Mesendoderm (in vitro differentiated cells): ENCODE measurements around the gene CORO2B.

Source experiments
- DNase-seq: peaks from one replicate; pipeline ENCODE4 v3.0.0; 2013
- H2AK5ac ChIP-seq: 2 replicates; pipeline ENCODE4 v1.6.1; 2013; ENCODE audit warnings: low read length, inconsistent platforms
- H2BK120ac ChIP-seq: 2 replicates; pipeline ENCODE4 v1.6.1; 2013; ENCODE audit warnings: low read depth, mild to moderate bottlenecking, low read length, moderate library complexity, mixed read lengths
- H2BK15ac ChIP-seq: replicated peaks from 2 replicates; pipeline ENCODE4 v1.6.1; 2013; ENCODE audit warnings: low read depth, mild to moderate bottlenecking, moderate library complexity
- H2BK5ac ChIP-seq: 2 replicates; pipeline ENCODE4 v1.6.1; 2013; ENCODE audit warnings: low read length, inconsistent platforms
- H3K18ac ChIP-seq: 2 replicates; pipeline ENCODE4 v1.6.1; 2013; ENCODE audit warnings: mild to moderate bottlenecking, low read length, mixed read lengths
- H3K23ac ChIP-seq: one replicate; pipeline ENCODE4 v1.6.1; 2013; ENCODE audit warnings: low read length
- H3K27ac ChIP-seq: 2 replicates; pipeline ENCODE4 v1.5.1; 2013; ENCODE audit warnings: low read depth, mild to moderate bottlenecking, inconsistent platforms, low read length, moderate library complexity
- H3K27me3 ChIP-seq: 2 replicates; pipeline ENCODE4 v1.6.1; 2013; ENCODE audit warnings: low read length, control low read depth, mild to moderate bottlenecking, inconsistent platforms; ENCODE audit not compliant: insufficient read depth, poor library complexity
- H3K36me3 ChIP-seq: 2 replicates; pipeline ENCODE4 v1.6.1; 2013; ENCODE audit warnings: low read length, inconsistent platforms; ENCODE audit not compliant: control insufficient read depth, insufficient read depth
- H3K4ac ChIP-seq: one replicate; pipeline ENCODE4 v1.6.1; 2013; ENCODE audit warnings: low read depth, mild to moderate bottlenecking, low read length, moderate library complexity
- H3K4me1 ChIP-seq: 2 replicates; pipeline ENCODE4 v1.6.1; 2013; ENCODE audit warnings: low read depth, low read length, inconsistent platforms; ENCODE audit not compliant: control insufficient read depth
- H3K4me2 ChIP-seq: 2 replicates; pipeline ENCODE4 v1.6.1; 2013; ENCODE audit warnings: low read length
- H3K4me3 ChIP-seq: 2 replicates; pipeline ENCODE4 v1.5.1; 2013; ENCODE audit warnings: mild to moderate bottlenecking, low read length
- H3K56ac ChIP-seq: one replicate; pipeline ENCODE4 v1.6.1; 2013; ENCODE audit warnings: low read length
- H3K79me1 ChIP-seq: 2 replicates; pipeline ENCODE4 v1.6.1; 2013; ENCODE audit warnings: low read length, inconsistent platforms
- H3K79me2 ChIP-seq: 2 replicates; pipeline ENCODE4 v1.6.1; 2013; ENCODE audit warnings: mild to moderate bottlenecking, low read length; ENCODE audit not compliant: control insufficient read depth, insufficient read depth
- H3K9ac ChIP-seq: 2 replicates; pipeline ENCODE4 v1.6.1; 2013; ENCODE audit warnings: low read length, inconsistent platforms
- H4K5ac ChIP-seq: one replicate; pipeline ENCODE4 v1.6.1; 2013; ENCODE audit warnings: low read length
- H4K8ac ChIP-seq: one replicate; pipeline ENCODE4 v1.6.1; 2013; ENCODE audit warnings: low read depth, mild to moderate bottlenecking, control low read depth, low read length, moderate library complexity
- WGBS: extraction: QIAGEN DNeasy Blood & Tissue Kit; methylation state at CpG from one replicate; pipeline ENCODE4 v1.1.7; 2013; ENCODE audit warnings: low lambda C conversion rate, missing lambda C conversion rate; ENCODE audit not compliant: insufficient coverage; ENCODE audit errors: extremely low coverage; 5-methylcytosine and 5-hydroxymethylcytosine counted together

CORO2B gene

DNA sequence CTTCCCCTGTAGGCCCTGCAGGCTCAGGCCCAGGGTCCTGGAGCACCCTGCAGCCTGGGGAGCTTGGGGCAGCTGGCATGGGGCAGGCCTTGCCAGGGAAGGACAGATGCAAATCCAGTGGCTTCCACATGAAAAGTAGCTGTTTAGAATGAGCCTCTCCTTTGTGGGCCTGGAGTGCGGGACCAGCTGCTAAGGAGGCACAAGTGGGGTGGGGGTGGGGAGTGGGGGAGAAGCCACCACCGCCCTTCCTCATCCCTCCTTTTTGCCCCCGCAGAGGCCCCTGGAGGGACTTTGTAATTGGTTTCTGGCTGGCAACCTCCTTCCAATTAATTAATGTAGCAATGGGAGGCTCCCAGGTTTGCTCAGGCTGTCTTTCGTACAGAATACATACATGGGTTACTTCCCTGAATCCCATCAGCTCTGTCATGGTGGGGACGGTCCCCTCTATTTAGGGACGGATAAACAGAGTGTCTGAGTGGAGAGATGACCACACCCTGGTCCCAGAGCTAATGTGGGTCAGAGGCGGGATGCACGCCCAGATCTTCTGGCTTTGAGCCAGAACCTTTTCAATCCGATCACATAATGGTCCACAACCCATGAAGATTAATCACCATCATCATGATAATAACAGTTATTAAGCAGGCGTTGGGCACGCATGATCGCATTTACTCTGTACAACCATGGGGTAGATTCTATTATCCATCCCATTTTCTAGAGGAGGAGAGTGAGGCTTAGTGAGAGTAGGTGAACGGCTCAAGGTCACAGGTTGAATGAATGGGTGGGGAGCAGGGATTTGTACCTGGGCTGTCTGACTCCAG, 6.2 kb downstream of the CORO2B start:
- H3K4me1 ChIP-seq = peaks cover 8% of the 10 kb centered on the region
- no peaks in the 10 kb centered on the region for H3K36me3 ChIP-seq
- H3K9ac ChIP-seq = no peak overlapping the region
- no peak overlapping the region for H2BK15ac ChIP-seq
- no peak overlapping the region for H3K4me2 ChIP-seq
- no peak overlapping the region for H2BK5ac ChIP-seq
- no peak for DNase-seq
- H3K4me3 ChIP-seq = no peak overlapping the region
- no peak overlapping the region for H4K8ac ChIP-seq
- no peak overlapping the region for H3K56ac ChIP-seq
- no peak overlapping the region for H3K23ac ChIP-seq
- H2BK120ac ChIP-seq = no peak overlapping the region
- H4K5ac ChIP-seq = no peak overlapping the region
- no peak overlapping the region for H3K27ac ChIP-seq
- no peak overlapping the region for H3K18ac ChIP-seq
- H2AK5ac ChIP-seq = no peak overlapping the region
- H3K27me3 ChIP-seq = no peaks in the 10 kb centered on the region
- WGBS = no CpG with 5 or more reads among the region's 13 CpGs
- H3K79me1 ChIP-seq = no peaks in the 10 kb centered on the region
- H3K4ac ChIP-seq = no peak overlapping the region
- H3K79me2 ChIP-seq = no peaks in the 10 kb centered on the region

DNA sequence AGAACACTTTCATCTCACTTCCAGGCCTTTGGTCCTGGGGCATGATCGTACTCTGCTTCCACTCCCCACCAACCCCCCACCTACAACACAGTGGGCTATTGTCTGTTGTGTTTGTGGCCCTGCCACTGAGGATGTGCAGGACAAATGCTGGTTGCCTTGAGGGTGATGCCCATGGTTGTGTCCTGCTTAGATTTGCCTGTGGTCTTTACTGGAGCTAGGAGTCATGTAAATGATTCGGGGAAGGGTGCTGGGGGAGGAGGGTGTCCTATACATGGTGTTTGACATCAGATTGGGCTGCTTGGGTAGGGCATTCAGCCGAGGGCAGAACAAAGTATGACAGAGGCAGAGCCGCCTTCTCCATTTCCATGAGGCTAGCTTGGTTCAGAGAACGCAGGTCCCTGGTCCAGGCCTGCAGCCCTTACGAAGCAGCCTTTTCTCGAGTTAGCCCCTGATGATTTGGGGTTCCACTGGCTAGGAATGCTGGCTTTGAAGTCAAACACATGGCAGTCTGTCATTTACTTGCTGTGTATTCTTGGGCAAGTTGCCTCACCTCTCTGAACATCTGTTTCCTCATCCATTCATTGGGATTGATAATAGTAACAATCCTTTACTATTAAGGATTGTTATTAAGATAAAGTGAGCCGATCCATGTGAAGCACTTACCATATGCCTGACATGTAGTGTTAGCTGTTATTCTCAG, 6.9 kb downstream of the CORO2B start:
- Histone ChIP-seq H2BK15ac (no peak overlapping the region), H3K27ac (no peak overlapping the region), H2AK5ac (no peak overlapping the region), H3K79me2 (no peaks in the 10 kb centered on the region), H3K18ac (no peak overlapping the region), H4K5ac (no peak overlapping the region), H3K27me3 (no peaks in the 10 kb centered on the region), H3K56ac (no peak overlapping the region), H3K9ac (no peak overlapping the region), H3K4ac (no peak overlapping the region), H3K79me1 (no peaks in the 10 kb centered on the region), H3K23ac (no peak overlapping the region), H2BK5ac (no peak overlapping the region), H2BK120ac (no peak overlapping the region), H3K4me3 (no peak overlapping the region), H3K36me3 (no peaks in the 10 kb centered on the region), H4K8ac (no peak overlapping the region), H3K4me1 (peaks cover 8% of the 10 kb centered on the region), H3K4me2 (no peak overlapping the region)
- DNase-seq = no peak
- WGBS = no CpG with 5 or more reads among the region's 8 CpGs

DNA sequence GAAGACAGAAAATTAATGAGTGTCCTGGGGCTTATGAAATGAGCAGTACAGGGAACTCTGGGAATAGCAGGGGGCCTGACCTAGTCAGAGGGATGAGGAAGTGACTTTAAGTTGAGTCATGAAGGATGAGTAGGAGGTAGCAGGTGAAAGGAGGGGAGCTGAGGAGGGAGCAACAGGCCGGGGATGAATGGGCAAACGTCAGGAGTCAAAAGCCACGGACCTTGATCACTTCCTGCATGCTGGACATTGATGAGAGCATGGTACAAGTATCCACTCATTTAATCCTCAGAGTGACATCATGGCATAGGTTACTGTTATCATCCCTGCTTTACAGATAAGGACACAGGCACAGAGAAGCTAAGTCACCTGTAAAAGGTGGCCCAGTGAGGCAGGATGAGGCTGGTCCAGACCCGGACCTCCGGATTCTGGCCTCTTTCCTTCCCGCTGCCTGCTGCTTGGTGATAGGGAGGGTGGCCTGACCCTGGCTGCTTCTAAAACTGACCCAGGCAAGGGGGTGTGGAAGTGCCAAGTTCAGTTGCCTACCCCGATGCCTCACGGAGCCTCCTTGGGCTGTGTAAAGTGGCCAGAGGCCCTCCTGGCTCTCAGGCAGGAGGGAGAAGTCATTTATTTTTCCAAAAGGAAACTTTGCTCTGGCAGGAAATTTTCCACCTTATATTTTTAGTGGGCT, 7.6 kb downstream of the CORO2B start:
- WGBS = no CpG with 5 or more reads among the region's 8 CpGs
- H3K27ac ChIP-seq = no peak overlapping the region

DNA sequence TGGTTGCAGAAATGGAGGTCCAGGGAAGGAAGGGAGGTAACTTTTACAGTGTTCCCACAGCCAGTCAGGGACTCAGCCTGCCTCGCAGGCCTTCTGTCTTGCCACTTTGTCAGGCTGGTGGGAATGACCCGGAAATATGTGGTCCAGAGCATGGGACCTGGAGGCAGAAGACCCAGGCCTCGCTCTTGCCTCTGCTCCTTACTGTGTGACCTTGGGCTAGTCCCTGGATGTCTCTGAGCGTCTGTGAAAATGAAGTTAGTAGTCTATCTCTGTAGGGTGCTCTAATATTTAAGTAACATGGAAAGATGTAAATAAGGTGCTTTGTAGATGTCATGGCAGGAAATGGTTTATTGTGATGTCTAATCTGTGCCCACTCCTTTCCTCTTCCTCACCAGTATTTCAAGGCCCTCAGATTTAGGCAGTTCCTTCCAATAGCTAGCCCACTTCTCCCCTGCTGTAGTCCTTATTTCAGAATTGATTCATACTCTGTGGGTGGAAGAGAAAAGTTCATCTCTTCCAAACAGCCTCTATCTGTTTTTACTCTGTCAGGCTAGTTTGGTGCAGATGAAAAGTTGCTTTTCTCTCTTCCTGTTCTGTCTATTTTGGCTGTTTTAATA, 9.1 kb downstream of the CORO2B start:
- Histone ChIP-seq H3K79me2 (no peaks in the 10 kb centered on the region), H3K23ac (no peak overlapping the region), H3K36me3 (no peaks in the 10 kb centered on the region), H3K18ac (no peak overlapping the region), H4K5ac (no peak overlapping the region), H3K56ac (no peak overlapping the region), H4K8ac (no peak overlapping the region), H3K4me2 (no peak overlapping the region), H2BK5ac (no peak overlapping the region), H3K27ac (no peak overlapping the region), H3K79me1 (no peaks in the 10 kb centered on the region), H2BK15ac (no peak overlapping the region), H3K9ac (no peak overlapping the region), H3K4me3 (no peak overlapping the region), H3K4me1 (peaks cover 8% of the 10 kb centered on the region), H2BK120ac (no peak overlapping the region), H3K27me3 (no peaks in the 10 kb centered on the region), H3K4ac (no peak overlapping the region), H2AK5ac (no peak overlapping the region)
- DNase-seq = no peak
- no CpG with 5 or more reads among the region's 4 CpGs for WGBS

More for the DNA sequence above, 7.6 kb downstream of the CORO2B start:
- Histone ChIP-seq H3K79me2 (no peaks in the 10 kb centered on the region), H3K4me3 (no peak overlapping the region), H3K36me3 (no peaks in the 10 kb centered on the region), H3K27me3 (no peaks in the 10 kb centered on the region), H4K5ac (no peak overlapping the region), H2BK120ac (no peak overlapping the region), H3K56ac (no peak overlapping the region), H3K23ac (no peak overlapping the region), H2BK5ac (no peak overlapping the region), H3K4ac (no peak overlapping the region), H4K8ac (no peak overlapping the region), H2AK5ac (no peak overlapping the region), H3K79me1 (no peaks in the 10 kb centered on the region), H3K4me2 (no peak overlapping the region), H3K9ac (no peak overlapping the region), H3K4me1 (peaks cover 8% of the 10 kb centered on the region), H2BK15ac (no peak overlapping the region), H3K18ac (no peak overlapping the region)
- peak; percentile 73 for DNase-seq

DNA sequence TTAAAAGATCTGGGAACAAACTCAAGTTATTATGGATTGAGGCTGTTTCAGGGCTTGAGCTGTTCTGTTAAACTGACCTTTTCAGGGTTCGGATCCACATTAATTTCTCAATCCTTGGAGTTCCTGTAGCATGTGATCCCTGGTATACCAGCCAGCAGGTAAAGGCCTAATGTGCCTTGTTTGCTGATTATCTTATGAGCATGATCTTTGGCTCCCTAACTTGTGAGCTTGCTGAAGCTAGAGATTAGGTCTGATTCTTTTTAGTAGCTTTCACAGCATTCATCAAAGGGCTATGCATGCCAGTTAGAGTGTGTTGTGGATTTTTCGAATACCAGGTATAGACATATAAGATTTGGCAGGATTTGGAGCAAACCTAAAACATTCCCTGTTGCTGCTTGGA, 10.3 kb downstream of the CORO2B start:
- H3K79me2 ChIP-seq = no peaks in the 10 kb centered on the region
- no CpG with 5 or more reads among the region's 2 CpGs for WGBS
- H3K56ac ChIP-seq = peak overlapping the region; percentile 44
- peaks cover 6% of the 10 kb centered on the region for H3K4me1 ChIP-seq
- no peak overlapping the region for H3K4me3 ChIP-seq
- no peak overlapping the region for H3K27ac ChIP-seq
- no peak overlapping the region for H4K8ac ChIP-seq
- no peak overlapping the region for H3K4ac ChIP-seq
- no peaks in the 10 kb centered on the region for H3K27me3 ChIP-seq
- no peak overlapping the region for H2BK5ac ChIP-seq
- H4K5ac ChIP-seq = no peak overlapping the region
- H2BK120ac ChIP-seq = no peak overlapping the region
- H3K9ac ChIP-seq = peak overlapping the region; percentile 32
- peaks cover 1% of the 10 kb centered on the region for H3K79me1 ChIP-seq
- DNase-seq = no peak
- H3K36me3 ChIP-seq = no peaks in the 10 kb centered on the region
- no peak overlapping the region for H3K18ac ChIP-seq
- H2AK5ac ChIP-seq = no peak overlapping the region
- no peak overlapping the region for H3K23ac ChIP-seq
- H2BK15ac ChIP-seq = no peak overlapping the region
- H3K4me2 ChIP-seq = no peak overlapping the region
